WERI-Rb-1 (cell line): ENCODE measurements around the gene ESRP2.

Experiments used
- DNase-seq: peaks from one replicate; pipeline ENCODE4 v3.0.0-alpha.2; 2020
- H3K27ac ChIP-seq: fragments of 250-450 bp; sonication (Bioruptor Pico); 2 replicates; pipeline ENCODE4 v1.5.1; 2020; ENCODE audit warnings: mild to moderate bottlenecking, moderate library complexity
- H3K27me3 ChIP-seq: fragments of 250-450 bp; sonication (Bioruptor Pico); 2 replicates; pipeline ENCODE4 v1.5.1; 2021; ENCODE audit warnings: mild to moderate bottlenecking, low read depth, moderate library complexity; ENCODE audit not compliant: insufficient read depth, severe bottlenecking
- H3K36me3 ChIP-seq: fragments of 250-450 bp; sonication (Bioruptor Pico); 2 replicates; pipeline ENCODE4 v1.5.1; 2020; ENCODE audit warnings: mild to moderate bottlenecking, moderate library complexity
- H3K4me3 ChIP-seq: 2 replicates; pipeline ENCODE4 v1.5.1; 2011; ENCODE audit warnings: low read depth, mild to moderate bottlenecking, control low read depth, low read length
- H3K9me3 ChIP-seq: fragments of 250-450 bp; sonication (Bioruptor Pico); 2 replicates; pipeline ENCODE4 v1.5.1; 2021; ENCODE audit warnings: mild to moderate bottlenecking, moderate library complexity; ENCODE audit not compliant: severe bottlenecking
- TF ChIP-seq, protein P1 (sequence below): IDR thresholded peaks from 2 replicates; pipeline ENCODE4 v1.5.1; 2011; ENCODE audit warnings: low read depth, mild to moderate bottlenecking, control low read depth, inconsistent platforms, low read length

The ESRP2 gene

DNA sequence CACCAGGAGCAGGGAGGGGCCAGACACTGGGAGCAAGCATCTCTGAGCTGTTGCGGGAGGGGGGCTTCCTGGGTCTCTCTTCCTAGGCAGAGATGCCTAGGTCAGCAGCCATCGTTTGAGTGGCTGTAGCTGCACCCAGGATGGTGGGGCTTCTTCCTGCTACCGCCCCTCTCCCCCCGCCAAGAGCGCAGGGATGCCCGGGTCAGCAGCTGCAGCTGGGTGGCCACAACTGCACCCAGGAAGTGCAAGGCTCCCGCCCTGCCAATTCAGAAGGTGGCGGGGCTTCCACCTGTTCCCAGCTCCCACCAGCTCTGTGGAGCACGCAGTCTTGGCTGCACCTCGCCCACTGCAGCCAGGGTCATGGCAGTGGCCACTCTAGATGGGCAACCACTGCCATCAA, 47.8 kb downstream of the ESRP2 start:
- TF ChIP-seq, protein P1, sequence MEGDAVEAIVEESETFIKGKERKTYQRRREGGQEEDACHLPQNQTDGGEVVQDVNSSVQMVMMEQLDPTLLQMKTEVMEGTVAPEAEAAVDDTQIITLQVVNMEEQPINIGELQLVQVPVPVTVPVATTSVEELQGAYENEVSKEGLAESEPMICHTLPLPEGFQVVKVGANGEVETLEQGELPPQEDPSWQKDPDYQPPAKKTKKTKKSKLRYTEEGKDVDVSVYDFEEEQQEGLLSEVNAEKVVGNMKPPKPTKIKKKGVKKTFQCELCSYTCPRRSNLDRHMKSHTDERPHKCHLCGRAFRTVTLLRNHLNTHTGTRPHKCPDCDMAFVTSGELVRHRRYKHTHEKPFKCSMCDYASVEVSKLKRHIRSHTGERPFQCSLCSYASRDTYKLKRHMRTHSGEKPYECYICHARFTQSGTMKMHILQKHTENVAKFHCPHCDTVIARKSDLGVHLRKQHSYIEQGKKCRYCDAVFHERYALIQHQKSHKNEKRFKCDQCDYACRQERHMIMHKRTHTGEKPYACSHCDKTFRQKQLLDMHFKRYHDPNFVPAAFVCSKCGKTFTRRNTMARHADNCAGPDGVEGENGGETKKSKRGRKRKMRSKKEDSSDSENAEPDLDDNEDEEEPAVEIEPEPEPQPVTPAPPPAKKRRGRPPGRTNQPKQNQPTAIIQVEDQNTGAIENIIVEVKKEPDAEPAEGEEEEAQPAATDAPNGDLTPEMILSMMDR: no peak
- H3K36me3 ChIP-seq: peaks cover 71% of the 10 kb centered on the region
- no peaks in the 10 kb centered on the region for H3K27me3 ChIP-seq

DNA sequence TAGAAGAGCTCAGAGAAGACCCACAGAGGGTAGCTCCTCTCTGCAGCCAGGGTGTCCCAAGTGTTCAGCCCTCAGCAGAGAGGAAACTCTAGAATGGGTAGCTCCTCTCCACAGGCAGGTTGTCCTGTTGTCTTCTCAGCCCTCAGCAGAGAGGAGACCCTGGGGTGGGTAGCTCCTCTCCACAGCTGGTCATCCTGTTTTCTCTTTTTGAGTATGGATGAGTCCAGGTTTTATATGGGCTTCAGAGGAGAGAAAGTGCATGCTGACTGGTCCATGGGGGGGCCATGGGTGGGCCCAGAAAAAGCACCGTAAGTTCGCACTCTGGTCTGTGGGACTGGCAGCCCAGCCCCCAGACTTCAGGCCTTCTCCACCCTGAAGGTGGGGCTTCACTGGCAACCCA, 48.4 kb downstream of the ESRP2 start:
- Histone ChIP-seq H3K36me3 (peaks cover 72% of the 10 kb centered on the region), H3K4me3 (no peak overlapping the region), H3K27ac (no peak overlapping the region), H3K27me3 (no peaks in the 10 kb centered on the region), H3K9me3 (no peaks in the 10 kb centered on the region)
- TF ChIP-seq, protein P1: no peak
- no peak for DNase-seq

More for the DNA sequence above, 47.8 kb downstream of the ESRP2 start:
- H3K4me3 ChIP-seq: no peak overlapping the region
- DNase-seq: no peak
- no peak overlapping the region for H3K27ac ChIP-seq
- H3K9me3 ChIP-seq: no peaks in the 10 kb centered on the region

DNA sequence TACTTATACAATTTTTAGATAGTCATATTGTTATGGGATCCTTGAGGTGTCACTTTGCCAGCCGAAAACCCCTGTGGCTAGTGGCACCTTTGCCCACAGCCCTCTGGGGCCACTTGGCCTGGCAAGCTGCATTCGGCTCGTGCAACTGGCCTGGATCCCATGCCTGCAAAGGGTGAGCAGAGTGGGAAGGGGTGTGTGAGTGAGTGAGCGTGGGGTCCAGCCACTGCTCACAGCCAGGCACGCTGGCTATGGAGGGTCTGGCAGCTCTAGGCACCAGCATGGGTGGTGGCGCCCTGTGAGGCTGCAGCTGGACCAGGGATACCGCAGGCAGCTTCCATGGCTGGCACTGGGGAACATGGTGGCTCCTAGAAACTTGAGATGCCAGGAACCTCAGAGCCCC, 49.0 kb downstream of the ESRP2 start:
- Histone ChIP-seq H3K4me3 (no peak overlapping the region), H3K9me3 (no peaks in the 10 kb centered on the region), H3K27me3 (no peaks in the 10 kb centered on the region), H3K27ac (no peak overlapping the region), H3K36me3 (peaks cover 73% of the 10 kb centered on the region)
- DNase-seq: no peak
- TF ChIP-seq, protein P1: no peak

DNA sequence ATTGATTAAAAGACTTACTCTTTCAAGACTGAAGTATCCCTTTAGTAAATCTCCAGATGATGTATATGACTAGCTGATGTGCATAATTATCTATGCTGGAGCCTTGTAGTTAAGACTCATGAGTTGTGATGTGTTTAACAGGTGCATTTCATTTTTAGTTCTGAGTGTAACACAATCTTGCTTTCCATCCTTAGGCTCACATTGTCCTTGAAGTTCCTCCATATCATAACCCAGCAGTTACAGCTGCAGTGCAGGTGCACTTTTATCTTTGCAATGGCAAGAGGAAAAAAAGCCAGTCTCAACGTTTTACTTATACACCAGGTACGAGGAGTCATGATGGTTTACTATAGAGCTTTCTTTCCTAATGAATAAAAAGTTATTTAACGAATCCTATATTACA, 52.9 kb downstream of the ESRP2 start:
- H3K4me3 ChIP-seq: no peak overlapping the region
- H3K36me3 ChIP-seq: peaks cover 64% of the 10 kb centered on the region
- H3K27ac ChIP-seq: no peak overlapping the region
- TF ChIP-seq, protein P1: no peak
- H3K9me3 ChIP-seq: no peaks in the 10 kb centered on the region
- H3K27me3 ChIP-seq: no peaks in the 10 kb centered on the region
- no peak for DNase-seq

DNA sequence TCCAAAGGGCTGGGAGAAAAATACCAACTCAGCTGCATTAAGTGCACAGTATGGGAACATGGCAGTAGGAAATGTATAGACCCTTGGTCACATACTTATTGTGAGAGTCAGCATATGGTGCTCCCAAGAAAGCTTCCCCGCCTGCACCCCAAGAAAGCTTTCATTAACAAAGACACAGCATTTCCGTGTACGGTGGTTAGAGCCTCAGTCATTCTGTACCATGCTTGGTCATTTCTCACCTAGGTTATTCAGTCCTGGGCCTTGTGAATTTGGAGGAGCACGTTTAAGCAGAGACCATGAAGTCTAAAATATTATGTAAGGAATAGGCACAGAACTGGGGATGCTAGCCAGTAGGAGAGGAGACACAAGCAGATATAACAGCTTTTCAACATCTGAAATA, 56.1 kb downstream of the ESRP2 start:
- H3K9me3 ChIP-seq: no peaks in the 10 kb centered on the region
- no peak overlapping the region for H3K4me3 ChIP-seq
- peaks cover 47% of the 10 kb centered on the region for H3K36me3 ChIP-seq
- H3K27ac ChIP-seq: no peak overlapping the region
- no peak for DNase-seq
- TF ChIP-seq, protein P1: no peak
- no peaks in the 10 kb centered on the region for H3K27me3 ChIP-seq

DNA sequence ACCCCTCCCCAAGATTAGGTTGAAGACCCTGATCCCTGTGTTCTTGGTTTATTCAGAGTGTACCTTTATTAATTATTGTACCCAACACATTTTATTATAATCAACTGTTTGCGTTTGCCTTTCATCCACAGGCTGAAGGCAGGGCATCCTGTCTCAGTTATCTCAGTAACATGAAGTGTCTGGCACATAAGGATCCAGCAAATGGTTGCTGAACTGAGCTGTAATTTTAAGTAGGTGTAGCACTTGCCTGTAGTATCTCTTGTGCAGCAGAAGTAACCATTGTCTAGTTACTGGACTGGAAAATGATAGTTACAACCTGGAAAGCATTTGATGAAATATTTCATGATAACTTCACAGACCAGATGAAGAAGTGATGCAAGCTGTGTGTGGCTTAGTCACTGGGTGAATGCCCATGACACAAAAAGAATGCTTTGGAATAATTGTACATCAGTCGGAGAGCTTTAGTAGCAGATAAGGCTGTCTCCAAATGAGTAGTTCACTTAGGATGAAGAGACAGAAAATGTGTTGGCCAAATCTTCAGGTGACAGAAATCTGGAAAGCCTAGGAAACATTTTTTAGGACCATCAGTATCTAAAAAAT, 56.6 kb downstream of the ESRP2 start:
- Histone ChIP-seq H3K36me3 (peaks cover 47% of the 10 kb centered on the region), H3K4me3 (no peak overlapping the region), H3K9me3 (no peaks in the 10 kb centered on the region), H3K27ac (no peak overlapping the region), H3K27me3 (no peaks in the 10 kb centered on the region)
- TF ChIP-seq, protein P1: no peak
- no peak for DNase-seq
